Right atrium auricular region (tissue), 2 donors: Measurements from ENCODE around the gene IL1A. TPM values are rescaled to one million over a fixed set of nuclear protein-coding genes. Genes with fewer than 3 reads are reported as not detected.

ENCODE experiments used
- DNase-seq: peaks from one replicate; pipeline ENCODE4 v3.0.0-alpha.2; 2019; ENCODE audit warnings: low spot score
- H3K27ac ChIP-seq, 2 donors: fragments of 200-600 bp; sonication (generic); 1 replicate in 1 of 2; 2 replicates in 1 of 2; pipeline ENCODE4 v1.5.1; 2016 to 2019
- H3K27me3 ChIP-seq, 2 donors: fragments of 200-600 bp; sonication (generic); one replicate each; pipeline versions ENCODE4 v1.5.1 to v1.6.0; 2017 to 2019
- H3K36me3 ChIP-seq: fragments of 200-600 bp; sonication (generic); one replicate; pipeline ENCODE4 v1.5.1; 2016
- H3K4me1 ChIP-seq, 2 donors: fragments of 200-600 bp; sonication (generic); one replicate each; pipeline versions ENCODE4 v1.5.1 to v1.6.0; 2017 to 2019
- H3K4me3 ChIP-seq, 2 donors: fragments of 200-600 bp; sonication (generic); 1 replicate in 1 of 2; 2 replicates in 1 of 2; pipeline ENCODE4 v1.5.1; 2017 to 2019; ENCODE audit warnings: mild to moderate bottlenecking in 1 of 2, moderate library complexity in 1 of 2
- H3K9me3 ChIP-seq, 2 donors: fragments of 200-600 bp; sonication (generic); one replicate each; pipeline ENCODE4 v1.5.1; 2019
- total RNA-seq, 2 donors: library from RNA; depleted of rRNA; stranded (reverse); fragments of >200 nt; gene quantifications; one replicate each; pipeline ENCODE4 v1.1.0, GENCODE V29; 2016
- TF ChIP-seq, protein P1 (sequence below), 2 donors: fragments of 200-600 bp; sonication (generic); IDR thresholded peaks; one replicate each; pipeline ENCODE4 v1.5.1; 2019; ENCODE audit warnings: antibody characterized with exemption in 2 of 2

The IL1A gene
- total RNA-seq, 2 donors from 2014 or later: not detected

DNA sequence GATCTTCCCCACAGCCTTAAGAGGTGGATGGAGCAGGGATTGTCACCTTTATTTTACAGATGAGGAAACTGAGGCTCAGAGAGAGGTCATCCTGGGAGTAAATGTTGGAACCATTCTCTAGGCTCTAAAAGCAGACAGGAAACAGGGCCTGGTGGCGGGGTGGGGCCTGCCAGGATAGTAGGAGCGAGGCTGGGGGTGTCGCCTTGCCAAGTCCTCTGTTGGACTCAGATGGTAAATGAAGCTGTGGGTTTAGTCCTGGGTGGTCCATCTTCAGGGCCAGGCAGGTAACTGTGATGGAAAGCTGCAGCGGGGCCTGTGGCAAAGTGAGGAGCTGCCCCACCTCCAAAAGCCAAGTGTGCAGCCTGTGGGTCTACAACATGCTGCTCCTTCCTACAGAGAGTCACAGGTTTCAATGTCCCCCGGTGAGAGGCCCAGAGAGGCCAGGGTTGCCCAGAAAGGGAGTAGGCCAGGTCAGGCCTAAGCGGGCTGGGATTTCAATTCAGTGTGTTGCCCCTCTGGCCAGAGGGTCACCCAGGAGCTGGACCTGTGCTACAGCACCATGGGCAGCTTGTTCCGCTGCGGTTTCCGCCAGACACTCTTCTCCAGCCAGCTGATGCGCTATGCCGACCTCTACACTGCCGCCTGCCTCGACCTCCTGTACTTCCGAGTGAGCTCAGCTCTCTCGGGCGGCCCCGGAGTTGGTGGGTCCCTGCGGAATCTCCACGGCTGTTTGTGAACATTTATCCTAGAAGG is 56.8 kb downstream of the IL1A start:
- no peaks in the 10 kb centered on the region for H3K36me3 ChIP-seq
- no peak for DNase-seq
- TF ChIP-seq, protein P1, sequence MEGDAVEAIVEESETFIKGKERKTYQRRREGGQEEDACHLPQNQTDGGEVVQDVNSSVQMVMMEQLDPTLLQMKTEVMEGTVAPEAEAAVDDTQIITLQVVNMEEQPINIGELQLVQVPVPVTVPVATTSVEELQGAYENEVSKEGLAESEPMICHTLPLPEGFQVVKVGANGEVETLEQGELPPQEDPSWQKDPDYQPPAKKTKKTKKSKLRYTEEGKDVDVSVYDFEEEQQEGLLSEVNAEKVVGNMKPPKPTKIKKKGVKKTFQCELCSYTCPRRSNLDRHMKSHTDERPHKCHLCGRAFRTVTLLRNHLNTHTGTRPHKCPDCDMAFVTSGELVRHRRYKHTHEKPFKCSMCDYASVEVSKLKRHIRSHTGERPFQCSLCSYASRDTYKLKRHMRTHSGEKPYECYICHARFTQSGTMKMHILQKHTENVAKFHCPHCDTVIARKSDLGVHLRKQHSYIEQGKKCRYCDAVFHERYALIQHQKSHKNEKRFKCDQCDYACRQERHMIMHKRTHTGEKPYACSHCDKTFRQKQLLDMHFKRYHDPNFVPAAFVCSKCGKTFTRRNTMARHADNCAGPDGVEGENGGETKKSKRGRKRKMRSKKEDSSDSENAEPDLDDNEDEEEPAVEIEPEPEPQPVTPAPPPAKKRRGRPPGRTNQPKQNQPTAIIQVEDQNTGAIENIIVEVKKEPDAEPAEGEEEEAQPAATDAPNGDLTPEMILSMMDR (IDR thresholded peaks at IDR 0.05): no peak
- H3K9me3 ChIP-seq: no peaks in the 10 kb centered on the region
- no peak overlapping the region for H3K27ac ChIP-seq
- peaks cover 0 to 3% of the 10 kb centered on the region in 2 donors for H3K4me1 ChIP-seq
- no peaks in the 10 kb centered on the region for H3K27me3 ChIP-seq
- no peak overlapping the region for H3K4me3 ChIP-seq

DNA sequence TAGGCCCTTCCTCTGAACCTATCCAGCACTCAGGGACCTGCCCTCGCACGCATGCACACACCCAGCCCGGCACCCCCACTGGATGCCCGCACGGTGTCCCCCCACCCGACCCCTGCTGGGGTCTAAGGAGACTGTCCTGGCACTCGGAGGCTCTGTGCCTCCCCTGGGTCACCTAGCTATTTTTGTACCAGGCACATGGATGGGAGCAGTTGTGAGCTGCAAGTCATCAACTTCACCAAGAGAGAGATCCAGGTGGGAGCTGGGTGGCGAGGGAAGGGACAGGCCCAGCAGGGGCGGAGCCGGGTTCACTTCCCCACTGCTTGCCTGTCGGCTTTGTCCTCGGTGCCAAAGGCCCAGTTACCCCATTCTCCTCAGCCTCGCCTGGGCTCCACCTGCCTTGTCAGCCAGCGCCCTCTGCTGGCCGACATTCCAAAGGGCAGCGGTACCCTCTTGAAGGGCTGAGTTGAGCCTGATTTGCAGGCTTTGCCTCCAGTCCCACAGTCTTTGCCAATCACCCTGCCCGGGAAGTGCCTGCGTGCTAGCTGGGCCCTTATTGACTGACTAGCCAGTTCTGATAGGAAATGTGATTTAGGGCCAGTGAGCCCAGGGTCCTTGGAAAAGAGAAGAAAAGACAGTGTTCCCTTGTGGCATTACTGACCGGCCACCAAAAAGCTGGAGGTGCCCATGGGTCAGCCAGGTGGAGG is 57.7 kb downstream of the IL1A start:
- peaks cover 0 to 3% of the 10 kb centered on the region in 2 donors for H3K4me1 ChIP-seq
- H3K27me3 ChIP-seq: no peaks in the 10 kb centered on the region
- DNase-seq: peak; percentile 95
- no peak overlapping the region for H3K27ac ChIP-seq
- no peaks in the 10 kb centered on the region for H3K36me3 ChIP-seq
- TF ChIP-seq, protein P1 (IDR thresholded peaks at IDR 0.05): peak; percentile 92 to 97
- H3K9me3 ChIP-seq: no peaks in the 10 kb centered on the region
- H3K4me3 ChIP-seq: no peak overlapping the region

DNA sequence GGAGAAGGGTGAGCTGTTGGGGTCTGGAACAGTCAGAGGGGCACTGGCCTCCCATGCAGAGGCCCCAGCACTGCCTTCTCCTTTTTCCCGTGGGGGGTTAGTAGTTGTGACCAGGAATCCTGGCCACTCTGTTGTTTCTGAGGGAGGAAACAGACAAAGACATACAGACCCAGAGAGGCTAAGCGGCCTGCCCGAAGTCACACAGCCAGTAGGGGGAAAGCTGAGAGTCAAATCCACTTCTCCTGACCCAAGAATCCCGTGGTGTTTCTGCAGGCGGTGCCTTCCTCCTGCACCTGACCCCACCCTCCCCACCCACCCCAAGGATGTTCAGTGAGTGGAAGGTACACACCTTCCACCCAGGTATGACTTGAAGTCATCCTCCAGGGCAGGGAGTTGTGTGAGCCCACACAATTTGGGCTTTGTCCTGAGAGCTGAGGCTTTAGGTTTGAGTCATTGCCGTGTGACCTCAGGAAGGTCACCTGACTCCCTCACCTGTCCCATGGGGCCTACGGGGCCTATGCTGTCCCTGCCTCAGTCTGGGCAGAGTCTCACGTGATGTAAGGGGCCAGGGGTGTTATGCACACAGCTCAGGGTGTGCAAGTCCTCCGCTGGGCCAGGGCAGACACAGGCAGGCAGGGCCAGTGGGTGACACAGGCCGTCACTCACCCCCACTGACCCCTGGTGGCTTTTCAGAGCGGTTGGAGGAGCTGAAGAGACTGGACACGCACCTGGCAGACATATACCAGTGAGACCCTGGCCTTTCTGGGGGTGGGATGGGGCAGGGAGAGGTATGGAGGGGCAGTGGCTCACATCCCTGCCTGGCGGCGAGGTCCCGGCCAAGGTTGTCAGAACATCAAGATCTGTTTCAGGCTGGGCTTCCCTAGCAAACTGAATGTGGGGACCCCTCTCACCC is 58.5 kb downstream of the IL1A start:
- TF ChIP-seq, protein P1 (IDR thresholded peaks at IDR 0.05): no peak
- Histone ChIP-seq H3K27me3 (no peaks in the 10 kb centered on the region), H3K36me3 (no peaks in the 10 kb centered on the region), H3K4me3 (no peak overlapping the region), H3K27ac (no peak overlapping the region), H3K9me3 (no peaks in the 10 kb centered on the region), H3K4me1 (peaks cover 0 to 3% of the 10 kb centered on the region in 2 donors)
- DNase-seq: no peak

DNA sequence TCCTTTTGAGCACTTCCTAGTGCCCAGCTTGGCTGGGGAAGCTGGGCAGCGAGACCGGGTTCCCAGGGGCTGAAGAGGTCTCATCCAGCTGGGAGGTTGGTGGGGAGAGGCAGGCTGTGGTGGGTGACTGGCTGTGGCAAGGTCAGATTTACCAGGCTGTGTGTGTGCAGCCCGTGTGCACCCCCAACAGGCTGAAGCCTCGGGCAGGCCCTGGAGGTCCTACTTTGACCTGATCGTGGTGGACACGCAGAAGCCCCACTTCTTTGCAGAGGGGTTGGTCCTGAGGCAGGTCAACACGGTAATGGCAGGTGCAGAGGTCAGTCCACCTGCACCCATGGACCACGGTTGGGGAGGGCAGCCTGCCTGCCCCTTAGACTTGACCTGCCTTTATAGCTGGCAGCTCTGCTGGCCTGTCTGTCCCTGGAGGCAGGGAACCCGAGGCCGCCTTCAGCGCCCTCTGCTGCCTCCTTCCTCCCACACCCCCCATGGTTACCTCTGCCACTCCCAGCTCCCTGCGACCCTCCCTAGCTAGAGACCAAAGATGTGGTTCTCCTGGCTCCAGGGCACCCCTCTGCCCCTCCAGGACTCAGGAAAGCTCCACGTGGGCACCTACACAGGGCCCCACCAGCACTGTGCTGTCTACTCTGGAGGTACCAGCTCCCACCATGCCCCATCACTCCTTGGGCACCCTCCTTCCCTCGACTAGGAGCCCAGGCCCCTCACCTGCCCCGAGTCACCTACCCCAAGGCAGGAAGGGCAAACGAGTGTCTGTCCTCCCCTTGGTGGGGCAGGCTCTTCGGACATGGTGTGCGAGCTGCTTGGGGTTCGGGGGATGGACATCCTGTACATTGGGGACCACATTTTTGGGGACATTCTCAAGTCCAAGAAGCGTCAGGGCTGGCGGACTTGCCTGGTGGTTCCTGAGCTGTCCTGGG is 59.4 kb downstream of the IL1A start:
- TF ChIP-seq, protein P1 (IDR thresholded peaks at IDR 0.05): no peak
- Histone ChIP-seq H3K27me3 (no peaks in the 10 kb centered on the region), H3K27ac (no peak overlapping the region), H3K36me3 (no peaks in the 10 kb centered on the region), H3K9me3 (no peaks in the 10 kb centered on the region), H3K4me3 (no peak overlapping the region), H3K4me1 (peaks cover 0 to 3% of the 10 kb centered on the region in 2 donors)
- DNase-seq: no peak

DNA sequence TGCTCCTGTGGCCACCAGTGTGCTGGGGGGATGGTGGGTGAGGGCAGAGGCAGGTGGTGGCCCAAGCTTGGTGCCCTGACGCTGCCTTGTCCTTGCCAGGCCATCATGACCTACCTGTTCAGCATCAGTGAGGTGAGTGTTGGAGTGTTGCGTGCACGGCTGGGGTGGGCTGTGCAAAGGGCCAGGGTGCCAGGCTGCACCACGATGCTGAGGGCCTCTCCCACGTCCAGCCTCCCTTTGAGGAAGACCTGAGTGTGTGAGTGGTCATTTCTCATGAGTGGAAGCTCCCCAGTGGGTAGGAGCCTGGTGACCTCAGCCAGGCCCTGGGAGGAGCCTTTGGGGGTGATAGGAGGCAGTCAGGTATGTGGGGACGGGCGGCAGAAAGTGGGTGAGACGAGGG is 60.3 kb downstream of the IL1A start:
- Histone ChIP-seq H3K9me3 (no peaks in the 10 kb centered on the region), H3K4me1 (peaks cover 0 to 3% of the 10 kb centered on the region in 2 donors), H3K36me3 (no peaks in the 10 kb centered on the region), H3K27ac (no peak overlapping the region), H3K4me3 (no peak overlapping the region), H3K27me3 (no peaks in the 10 kb centered on the region)
- TF ChIP-seq, protein P1 (IDR thresholded peaks at IDR 0.05): no peak
- no peak for DNase-seq
